ENCODE data around the gene TMED7. TPM values are rescaled to one million over a fixed set of nuclear protein-coding genes. Genes with fewer than 3 reads are reported as not detected.

TMED7 gene
- total RNA-seq, 1 donor from 2014 or later = 44.0 TPM

GRCh38 chr5:115573133-115573532 is 52.7 kb downstream of the TMED7 start:
- no peaks in the 10 kb centered on the region for H3K36me3 Mint-ChIP-seq (ENCODE audit: low read depth)
- no peak overlapping the region for H3K4me3 Mint-ChIP-seq
- H3K9me3 Mint-ChIP-seq = no peaks in the 10 kb centered on the region
- H3K27ac Mint-ChIP-seq = no peak overlapping the region
- peaks cover 5% of the 10 kb centered on the region for H3K27me3 Mint-ChIP-seq (ENCODE audit: insufficient read depth)
- no peaks in the 10 kb centered on the region for H3K4me1 Mint-ChIP-seq (ENCODE audit: low read depth)
- DNase-seq (ENCODE audit: low spot score) = no peak
- intact Hi-C loops (cut with micrococcal nuclease) = loop anchor here (5.0 to 10.0 kb wide), 2 partner anchors 196 to 1958 kb away; no protein-coding TSS in a partner anchor

DNA sequence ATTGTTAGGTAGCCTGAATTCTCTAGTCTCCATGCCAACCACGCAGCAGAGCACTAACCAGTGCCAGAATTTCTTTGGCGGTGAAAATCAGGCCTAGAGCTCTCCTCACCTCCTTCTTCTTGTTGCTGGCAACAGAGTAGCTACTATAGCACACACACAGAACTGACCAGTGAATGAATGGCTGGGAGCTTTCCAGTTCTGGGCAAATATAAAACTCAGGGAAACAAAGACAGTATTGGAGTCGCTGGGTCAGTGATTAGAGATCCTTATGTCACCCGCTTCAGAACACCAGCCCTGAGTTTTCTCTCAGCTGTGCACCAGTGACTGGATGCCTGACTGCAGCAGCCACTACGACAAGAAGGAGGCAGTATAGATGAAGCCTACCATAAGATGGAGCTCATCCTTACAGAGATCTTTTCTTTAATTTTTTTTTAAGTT is 54.4 kb downstream of the TMED7 start:
- Mint-ChIP-seq H3K36me3 (ENCODE audit: low read depth) (no peaks in the 10 kb centered on the region), H3K9me3 (no peaks in the 10 kb centered on the region), H3K27ac (no peak overlapping the region), H3K4me1 (ENCODE audit: low read depth) (no peaks in the 10 kb centered on the region), H3K4me3 (no peak overlapping the region), H3K27me3 (ENCODE audit: insufficient read depth) (peaks cover 8% of the 10 kb centered on the region)
- DNase-seq (ENCODE audit: low spot score) = no peak
- intact Hi-C loops (cut with micrococcal nuclease) = loop anchor here (5.0 to 10.0 kb wide), 2 partner anchors 194 to 1957 kb away; no protein-coding TSS in a partner anchor

DNA sequence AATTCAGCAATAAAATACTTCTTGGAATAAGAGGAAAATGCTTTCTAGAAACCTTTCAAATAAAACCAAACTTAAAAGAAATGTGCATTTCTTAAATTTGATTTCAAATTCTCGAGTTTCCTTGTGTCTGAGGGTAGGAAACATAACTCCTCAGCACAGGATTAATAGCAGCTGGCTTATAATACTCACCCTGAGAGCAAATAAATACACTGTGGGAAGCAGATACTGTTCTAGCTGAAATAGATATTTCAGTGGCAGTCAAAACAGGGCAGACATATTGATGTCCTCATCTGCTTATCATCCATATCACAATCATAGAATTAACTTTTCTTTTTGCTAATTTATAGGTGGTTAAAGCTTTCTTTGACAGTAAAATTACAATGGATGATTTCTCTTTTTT is 57.2 kb downstream of the TMED7 start:
- H3K9me3 Mint-ChIP-seq = no peaks in the 10 kb centered on the region
- H3K27ac Mint-ChIP-seq = no peak overlapping the region
- no peak for DNase-seq (ENCODE audit: low spot score)
- H3K4me3 Mint-ChIP-seq = no peak overlapping the region
- intact Hi-C loops (cut with micrococcal nuclease) = no loop called here
- H3K4me1 Mint-ChIP-seq (ENCODE audit: low read depth) = no peaks in the 10 kb centered on the region
- no peaks in the 10 kb centered on the region for H3K36me3 Mint-ChIP-seq (ENCODE audit: low read depth)
- peaks cover 6% of the 10 kb centered on the region for H3K27me3 Mint-ChIP-seq (ENCODE audit: insufficient read depth)

GRCh38 chr5:115565233-115565632 is 60.6 kb downstream of the TMED7 start:
- Mint-ChIP-seq H3K36me3 (ENCODE audit: low read depth) (no peaks in the 10 kb centered on the region), H3K27ac (no peak overlapping the region), H3K9me3 (peaks cover 5% of the 10 kb centered on the region), H3K4me1 (ENCODE audit: low read depth) (no peaks in the 10 kb centered on the region), H3K27me3 (ENCODE audit: insufficient read depth) (peaks cover 18% of the 10 kb centered on the region), H3K4me3 (no peak overlapping the region)
- DNase-seq (ENCODE audit: low spot score) = no peak
- intact Hi-C loops (cut with micrococcal nuclease) = no loop called here

Other genes starting within 250 kb of the TMED7 start
- gene FEM1C, start 81.3 kb downstream of the TMED7 start, total RNA-seq = 13.9 and 14.5 TPM in 2 replicates
- 0.59 and 1.1 TPM in 2 replicates for gene TICAM2, start 23.6 kb downstream of the TMED7 start, total RNA-seq
- gene CDO1, start 190.6 kb upstream of the TMED7 start, total RNA-seq = 0.49 and 0.66 TPM in 2 replicates
- gene ATG12, start 215.5 kb upstream of the TMED7 start, total RNA-seq = 29.6 and 37.4 TPM in 2 replicates
- gene AP3S1, start 215.9 kb upstream of the TMED7 start, total RNA-seq = 49.7 and 53.5 TPM in 2 replicates

All from activated T-helper 1 cell treated with anti-CD3 and anti-CD28 coated beads, Interleukin-12 subunit alpha, Interleukin-12 subunit beta, Interleukin-2, Interleukin-4 antibody, amounts not matched to agents 30 ng/mL and 10 ng/mL and 1 ng/mL, durations not matched to agents 14 hours and 24 hours and 36 hours (primary cell).